Measurements from ENCODE around the gene MEOX2.

DNA sequence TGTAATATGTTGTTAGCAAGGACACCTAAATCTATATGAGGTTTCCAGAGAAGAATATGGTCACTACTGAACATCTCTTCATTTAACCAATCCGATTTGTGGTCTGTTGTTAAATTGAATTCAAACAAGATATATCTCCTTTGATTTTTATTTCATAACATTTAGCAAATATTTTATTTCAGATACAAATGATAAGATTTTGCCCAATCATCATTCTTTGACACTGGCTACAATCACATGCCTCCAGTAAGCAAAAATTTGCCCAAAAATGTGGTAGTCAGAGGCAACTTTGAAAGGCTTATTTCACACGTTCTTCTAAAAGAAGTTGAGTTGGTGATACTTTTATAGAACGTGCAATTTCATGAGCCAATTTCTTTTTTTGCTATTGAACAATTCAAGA, 79.9 kb downstream of the MEOX2 start:
- TF ChIP-seq, protein P1, sequence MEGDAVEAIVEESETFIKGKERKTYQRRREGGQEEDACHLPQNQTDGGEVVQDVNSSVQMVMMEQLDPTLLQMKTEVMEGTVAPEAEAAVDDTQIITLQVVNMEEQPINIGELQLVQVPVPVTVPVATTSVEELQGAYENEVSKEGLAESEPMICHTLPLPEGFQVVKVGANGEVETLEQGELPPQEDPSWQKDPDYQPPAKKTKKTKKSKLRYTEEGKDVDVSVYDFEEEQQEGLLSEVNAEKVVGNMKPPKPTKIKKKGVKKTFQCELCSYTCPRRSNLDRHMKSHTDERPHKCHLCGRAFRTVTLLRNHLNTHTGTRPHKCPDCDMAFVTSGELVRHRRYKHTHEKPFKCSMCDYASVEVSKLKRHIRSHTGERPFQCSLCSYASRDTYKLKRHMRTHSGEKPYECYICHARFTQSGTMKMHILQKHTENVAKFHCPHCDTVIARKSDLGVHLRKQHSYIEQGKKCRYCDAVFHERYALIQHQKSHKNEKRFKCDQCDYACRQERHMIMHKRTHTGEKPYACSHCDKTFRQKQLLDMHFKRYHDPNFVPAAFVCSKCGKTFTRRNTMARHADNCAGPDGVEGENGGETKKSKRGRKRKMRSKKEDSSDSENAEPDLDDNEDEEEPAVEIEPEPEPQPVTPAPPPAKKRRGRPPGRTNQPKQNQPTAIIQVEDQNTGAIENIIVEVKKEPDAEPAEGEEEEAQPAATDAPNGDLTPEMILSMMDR (IDR thresholded peaks at IDR 0.05) = no peak
- no peak for TF ChIP-seq POLR2A (IDR thresholded peaks at IDR 0.05)

Data from testis (tissue), 2 donors.